HepG2 (cell line): ENCODE data around the gene MIDN. TPM values are rescaled to one million over a fixed set of nuclear protein-coding genes. Genes with fewer than 3 reads are reported as not detected.

ENCODE experiments used
- CREB3 ChIP-seq: sonication (generic); formaldehyde crosslinking; IDR thresholded peaks from 2 replicates; pipeline ENCODE4 v1.5.0; 2020; ENCODE audit warnings: missing genetic modification reagents
- DNMT3B ChIP-seq: conservative IDR thresholded peaks from 2 replicates; pipeline ENCODE4 v1.6.1; 2016; ENCODE audit warnings: missing biosample characterization, control low read depth
- E2F1 ChIP-seq: sonication (generic); formaldehyde crosslinking; IDR thresholded peaks from 2 replicates; pipeline ENCODE4 v1.5.0; 2020; ENCODE audit warnings: missing genetic modification reagents
- ELF1 ChIP-seq: sonication (generic); formaldehyde crosslinking; IDR thresholded peaks from 2 replicates; pipeline ENCODE4 v1.4.0; 2020; ENCODE audit warnings: missing genetic modification reagents
- ETV5 ChIP-seq: IDR thresholded peaks from 2 replicates; pipeline ENCODE4 v1.6.1; 2018; ENCODE audit warnings: missing biosample characterization, missing genetic modification reagents, inconsistent platforms, borderline replicate concordance
- FOSL1 ChIP-seq: sonication (generic); formaldehyde crosslinking; IDR thresholded peaks from 2 replicates; pipeline ENCODE4 v1.9.0; 2021; ENCODE audit warnings: missing genetic modification reagents, borderline replicate concordance
- HMG20B ChIP-seq: conservative IDR thresholded peaks from 2 replicates; pipeline ENCODE4 v1.6.1; 2016; ENCODE audit warnings: missing genetic modification reagents, missing compliant biosample characterization
- HOXA9 ChIP-seq: sonication (generic); formaldehyde crosslinking; IDR thresholded peaks from 2 replicates; pipeline ENCODE4 v1.8.1; 2022; ENCODE audit warnings: missing genetic modification reagents, mild to moderate bottlenecking, moderate library complexity, borderline replicate concordance
- ISL2 ChIP-seq: sonication (generic); formaldehyde crosslinking; IDR thresholded peaks from 2 replicates; pipeline ENCODE4 v1.5.0; 2020; ENCODE audit warnings: missing genetic modification reagents
- KDM5B ChIP-seq: sonication (generic); formaldehyde crosslinking; IDR thresholded peaks from 2 replicates; pipeline ENCODE4 v1.4.0; 2020; ENCODE audit warnings: missing genetic modification reagents, mild to moderate bottlenecking, borderline replicate concordance
- NCOA2 ChIP-seq: sonication (generic); formaldehyde crosslinking; IDR thresholded peaks from 2 replicates; pipeline ENCODE4 v1.8.0; 2022; ENCODE audit warnings: inconsistent platforms
- NFYC ChIP-seq: IDR thresholded peaks from 2 replicates; pipeline ENCODE4 v1.6.1; 2016; ENCODE audit warnings: missing genetic modification reagents, missing compliant biosample characterization
- NR2F6 ChIP-seq, 2 experiments: IDR thresholded peaks; 2 replicates each; pipeline ENCODE4 v1.6.1; 2016; ENCODE audit warnings: antibody characterized with exemption in 1 of 2, mild to moderate bottlenecking in 1 of 2
- PAX8 ChIP-seq: sonication (generic); formaldehyde crosslinking; IDR thresholded peaks from 2 replicates; pipeline ENCODE4 v1.8.0; 2022; ENCODE audit warnings: mild to moderate bottlenecking, missing genetic modification reagents, borderline replicate concordance
- SOX13 ChIP-seq, 3 experiments: fragments of 450-650 bp in 1 of 3; sonication (generic) in 1 of 3; formaldehyde crosslinking in 1 of 3; IDR thresholded peaks in 2 of 3; conservative IDR thresholded peaks in 1 of 3; 2 replicates each; pipeline versions ENCODE4 v1.5.0 to v1.6.1; 2016 to 2020; ENCODE audit warnings: antibody characterized with exemption in 1 of 3, mild to moderate bottlenecking in 1 of 3, missing compliant biosample characterization in 1 of 3, missing genetic modification reagents in 1 of 3, moderate library complexity in 1 of 3
- SUZ12 ChIP-seq: fragments of 150-350 bp; IDR thresholded peaks from 2 replicates; pipeline ENCODE4 v1.6.1; 2014; ENCODE audit warnings: low read depth, low read length
- TBP ChIP-seq: sonication (generic); formaldehyde crosslinking; IDR thresholded peaks from 2 replicates; pipeline ENCODE4 v1.5.0; 2020; ENCODE audit warnings: missing genetic modification reagents
- TCF7 ChIP-seq: sonication (generic); IDR thresholded peaks from 2 replicates; pipeline ENCODE4 v1.6.1; 2016; ENCODE audit warnings: antibody characterized with exemption, low read depth
- ZFY ChIP-seq: sonication (generic); formaldehyde crosslinking; IDR thresholded peaks from 2 replicates; pipeline ENCODE4 v1.4.0; 2020; ENCODE audit warnings: missing genetic modification reagents
- ZNF138 ChIP-seq: sonication (generic); formaldehyde crosslinking; IDR thresholded peaks from 2 replicates; pipeline ENCODE4 v1.5.0; 2020; ENCODE audit warnings: mild to moderate bottlenecking, low read depth, missing genetic modification reagents
- ZNF253 ChIP-seq: sonication (generic); formaldehyde crosslinking; IDR thresholded peaks from 2 replicates; pipeline ENCODE4 v1.8.0; 2022; ENCODE audit warnings: mild to moderate bottlenecking, missing genetic modification reagents, borderline replicate concordance
- ZNF343 ChIP-seq: sonication (generic); formaldehyde crosslinking; IDR thresholded peaks from 2 replicates; pipeline ENCODE4 v1.4.0; 2020; ENCODE audit warnings: mild to moderate bottlenecking, missing genetic modification reagents
- ZNF414 ChIP-seq: sonication (generic); formaldehyde crosslinking; IDR thresholded peaks from 2 replicates; pipeline ENCODE4 v1.5.0; 2020; ENCODE audit warnings: missing genetic modification reagents
- ZNF7 ChIP-seq: IDR thresholded peaks from 2 replicates; pipeline ENCODE4 v1.6.1; 2016; ENCODE audit warnings: missing biosample characterization, missing genetic modification reagents
- ZNF766 ChIP-seq: sonication (generic); formaldehyde crosslinking; IDR thresholded peaks from 2 replicates; pipeline ENCODE4 v1.5.0; 2020; ENCODE audit warnings: missing genetic modification reagents, borderline replicate concordance
- ZNF792 ChIP-seq: IDR thresholded peaks from 2 replicates; pipeline ENCODE4 v1.6.1; 2016
- polyA plus RNA-seq, 8 experiments: library from polyadenylated mRNA; depleted of rRNA in 3 of 8; stranded (reverse) in 7 of 8; unstranded in 1 of 8; fragments of >200 nt; fragmentation: Illumina TruSeq in 4 of 8; extraction: Trizol in 4 of 8; gene quantifications; 2 replicates each; pipeline versions ENCODE4 v1.2.1 to v1.2.3, GENCODE V29; 2011 to 2016; ENCODE audit warnings: low read depth in 4 of 8, missing spikeins in 1 of 8, mixed read lengths in 1 of 8; ENCODE audit not compliant: insufficient read depth in 1 of 8
- total RNA-seq, 5 experiments: library from RNA; depleted of rRNA; stranded (reverse); fragments of >200 nt; fragmentation: Illumina TruSeq; extraction: Trizol; gene quantifications; 2 replicates each; pipeline ENCODE4 v1.2.3, GENCODE V29; 2016; ENCODE audit warnings: low read depth in 1 of 5
- TF ChIP-seq, protein P1 (sequence below): sonication (generic); formaldehyde crosslinking; IDR thresholded peaks from 2 replicates; pipeline ENCODE4 v1.8.1; 2022; ENCODE audit warnings: mild to moderate bottlenecking, missing genetic modification reagents

The MIDN gene
- total and polyA plus RNA-seq, 2 of the 13 experiments (the other 11 are each of a cell fraction or from before 2014, with no cell fraction given) = 8.4 to 18.0 TPM

GRCh38 chr19:1249298-1249989 is 1.1 kb downstream of the MIDN start (continued):
- TF ChIP-seq, protein P1, sequence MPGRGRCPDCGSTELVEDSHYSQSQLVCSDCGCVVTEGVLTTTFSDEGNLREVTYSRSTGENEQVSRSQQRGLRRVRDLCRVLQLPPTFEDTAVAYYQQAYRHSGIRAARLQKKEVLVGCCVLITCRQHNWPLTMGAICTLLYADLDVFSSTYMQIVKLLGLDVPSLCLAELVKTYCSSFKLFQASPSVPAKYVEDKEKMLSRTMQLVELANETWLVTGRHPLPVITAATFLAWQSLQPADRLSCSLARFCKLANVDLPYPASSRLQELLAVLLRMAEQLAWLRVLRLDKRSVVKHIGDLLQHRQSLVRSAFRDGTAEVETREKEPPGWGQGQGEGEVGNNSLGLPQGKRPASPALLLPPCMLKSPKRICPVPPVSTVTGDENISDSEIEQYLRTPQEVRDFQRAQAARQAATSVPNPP (CRISPR knock-in tag) = peak; percentile 76
- TF ChIP-seq ZFY (CRISPR knock-in tag) = peak; percentile 35
- no peak for TF ChIP-seq ZNF7 (CRISPR knock-in tag)
- no peak for TF ChIP-seq ZNF253 (CRISPR knock-in tag)
- peak; percentile 63 for TF ChIP-seq ETV5 (CRISPR knock-in tag)
- no peak for TF ChIP-seq HOXA9 (CRISPR knock-in tag)
- 0 out of 2 replicates have a peak, but pooled peaks have one; percentile 67 for TF ChIP-seq DNMT3B (CRISPR knock-in tag)
- TF ChIP-seq TBP = no peak
- TF ChIP-seq ZNF343 = 0 out of 2 replicates have a peak, but pooled peaks have one; percentile 50
- TF ChIP-seq FOSL1 (CRISPR knock-in tag) = no peak
- TF ChIP-seq NR2F6 (IDR thresholded peaks at IDR 0.05) = no peak
- peak; percentile 56; the same call in 1 of the 2 replicates for TF ChIP-seq NR2F6 (CRISPR knock-in tag; IDR thresholded peaks at IDR 0.05)
- no peak for TF ChIP-seq ZNF792 (CRISPR knock-in tag)
- no peak for TF ChIP-seq SUZ12
- peak; percentile 76 for TF ChIP-seq SOX13 (IDR thresholded peaks at IDR 0.05)
- peak; percentile 51 to 92; a peak in 2 of 4 replicates for TF ChIP-seq SOX13 (CRISPR knock-in tag; conservative IDR thresholded peaks at IDR 0.05 in 1 of 2, IDR thresholded peaks at IDR 0.05 in 1 of 2)
- 0 out of 2 replicates have a peak, but pooled peaks have one; percentile 26 for TF ChIP-seq ZNF766 (CRISPR knock-in tag)
- 0 out of 2 replicates have a peak, but pooled peaks have one; percentile 61 for TF ChIP-seq CREB3
- 0 out of 2 replicates have a peak, but pooled peaks have one; percentile 20 for TF ChIP-seq PAX8 (CRISPR knock-in tag)
- TF ChIP-seq TCF7 = peak; percentile 10; the same call in 1 of the 2 replicates
- TF ChIP-seq ZNF414 = 0 out of 2 replicates have a peak, but pooled peaks have one; percentile 46
- TF ChIP-seq ELF1 (CRISPR knock-in tag) = peak; percentile 25; the same call in 1 of the 2 replicates
- TF ChIP-seq ISL2 = 0 out of 2 replicates have a peak, but pooled peaks have one; percentile 10
- no peak for TF ChIP-seq HMG20B (CRISPR knock-in tag)
- peak; percentile 31; the same call in 1 of the 2 replicates for TF ChIP-seq NFYC (CRISPR knock-in tag)
- TF ChIP-seq KDM5B = 0 out of 2 replicates have a peak, but pooled peaks have one; percentile 62
- 0 out of 2 replicates have a peak, but pooled peaks have one; percentile 40 for TF ChIP-seq ZNF138 (CRISPR knock-in tag)
- 0 out of 2 replicates have a peak, but pooled peaks have one; percentile 42 for TF ChIP-seq E2F1 (CRISPR knock-in tag)
- TF ChIP-seq NCOA2 (CRISPR knock-in tag) = no peak
